HepG2 (cell line): ENCODE results near the gene GPR25. TPM values are rescaled to one million over a fixed set of nuclear protein-coding genes. Genes with fewer than 3 reads are reported as not detected.

Source experiments
- AGO2 ChIP-seq: fragments of 200-400 bp; formaldehyde crosslinking; optimal IDR thresholded peaks from 2 replicates; pipeline ENCODE3; 2017; ENCODE audit warnings: mild to moderate bottlenecking, low read depth, low read length, moderate library complexity
- ATF7 ChIP-seq, 2 experiments: fragments of 450-650 bp in 1 of 2; sonication (generic) in 1 of 2; formaldehyde crosslinking in 1 of 2; IDR thresholded peaks; 2 replicates each; pipeline versions ENCODE4 v1.4.0 to v1.6.1; 2016 to 2020; ENCODE audit warnings: antibody characterized with exemption in 1 of 2, mild to moderate bottlenecking in 1 of 2, missing genetic modification reagents in 1 of 2
- HES4 ChIP-seq: sonication (generic); formaldehyde crosslinking; IDR thresholded peaks from 2 replicates; pipeline ENCODE4 v1.9.0; 2021; ENCODE audit warnings: mild to moderate bottlenecking, missing genetic modification reagents, borderline replicate concordance
- IRX3 ChIP-seq: sonication (generic); formaldehyde crosslinking; IDR thresholded peaks from 2 replicates; pipeline ENCODE4 v1.8.1; 2023; ENCODE audit warnings: mild to moderate bottlenecking, low read depth, missing genetic modification reagents, borderline replicate concordance
- KLF6 ChIP-seq: IDR thresholded peaks from 2 replicates; pipeline ENCODE4 v1.8.0; 2016; ENCODE audit warnings: missing biosample characterization, missing genetic modification reagents
- MTF2 ChIP-seq: sonication (generic); formaldehyde crosslinking; IDR thresholded peaks from 2 replicates; pipeline ENCODE4 v1.5.0; 2020; ENCODE audit warnings: missing genetic modification reagents, borderline replicate concordance
- MYNN ChIP-seq: sonication (generic); formaldehyde crosslinking; IDR thresholded peaks from 2 replicates; pipeline ENCODE4 v1.4.0; 2020; ENCODE audit warnings: mild to moderate bottlenecking, low read depth, missing genetic modification reagents
- NFE2 ChIP-seq: sonication (generic); formaldehyde crosslinking; IDR thresholded peaks from 2 replicates; pipeline ENCODE4 v1.4.0; 2020; ENCODE audit warnings: missing genetic modification reagents
- NR1H2 ChIP-seq: sonication (generic); formaldehyde crosslinking; IDR thresholded peaks from 2 replicates; pipeline ENCODE4 v1.8.1; 2022; ENCODE audit warnings: low read depth, missing genetic modification reagents, borderline replicate concordance
- PRDM10 ChIP-seq: sonication (generic); formaldehyde crosslinking; IDR thresholded peaks from 2 replicates; pipeline ENCODE4 v1.4.0; 2020; ENCODE audit warnings: low read depth, missing genetic modification reagents
- ZEB1 ChIP-seq: IDR thresholded peaks from 2 replicates; pipeline ENCODE4 v1.6.1; 2012; ENCODE audit warnings: mild to moderate bottlenecking, low read depth, inconsistent platforms; ENCODE audit not compliant: insufficient replicate concordance
- ZFP62 ChIP-seq: sonication (generic); formaldehyde crosslinking; IDR thresholded peaks from 2 replicates; pipeline ENCODE4 v1.4.0; 2020; ENCODE audit warnings: missing genetic modification reagents
- ZGPAT ChIP-seq: IDR thresholded peaks from 2 replicates; pipeline ENCODE4 v1.6.1; 2016; ENCODE audit warnings: mild to moderate bottlenecking
- ZNF225 ChIP-seq: sonication (generic); formaldehyde crosslinking; IDR thresholded peaks from 2 replicates; pipeline ENCODE4 v1.4.0; 2020; ENCODE audit warnings: mild to moderate bottlenecking, missing genetic modification reagents
- ZNF234 ChIP-seq: sonication (generic); formaldehyde crosslinking; conservative IDR thresholded peaks from 2 replicates; pipeline ENCODE4 v1.5.1; 2020; ENCODE audit warnings: mild to moderate bottlenecking, missing genetic modification reagents
- ZNF441 ChIP-seq: sonication (generic); formaldehyde crosslinking; IDR thresholded peaks from 2 replicates; pipeline ENCODE4 v1.7.0; 2021; ENCODE audit warnings: missing genetic modification reagents, borderline replicate concordance
- ZNF558 ChIP-seq: sonication (generic); formaldehyde crosslinking; IDR thresholded peaks from 2 replicates; pipeline ENCODE4 v1.9.0; 2022; ENCODE audit warnings: mild to moderate bottlenecking, missing genetic modification reagents, borderline replicate concordance
- ZNF574 ChIP-seq: sonication (generic); formaldehyde crosslinking; IDR thresholded peaks from 2 replicates; pipeline ENCODE4 v1.4.0; 2020; ENCODE audit warnings: missing genetic modification reagents
- ZNF75D ChIP-seq: sonication (generic); formaldehyde crosslinking; IDR thresholded peaks from 2 replicates; pipeline ENCODE4 v1.8.1; 2023; ENCODE audit warnings: missing genetic modification reagents, mild to moderate bottlenecking, borderline replicate concordance
- polyA plus RNA-seq, 8 experiments: library from polyadenylated mRNA; depleted of rRNA in 3 of 8; stranded (reverse) in 7 of 8; unstranded in 1 of 8; fragments of >200 nt; fragmentation: Illumina TruSeq in 4 of 8; extraction: Trizol in 4 of 8; gene quantifications; 2 replicates each; pipeline versions ENCODE4 v1.2.1 to v1.2.3, GENCODE V29; 2011 to 2016; ENCODE audit warnings: low read depth in 4 of 8, missing spikeins in 1 of 8, mixed read lengths in 1 of 8; ENCODE audit not compliant: insufficient read depth in 1 of 8
- total RNA-seq, 5 experiments: library from RNA; depleted of rRNA; stranded (reverse); fragments of >200 nt; fragmentation: Illumina TruSeq; extraction: Trizol; gene quantifications; 2 replicates each; pipeline ENCODE4 v1.2.3, GENCODE V29; 2016; ENCODE audit warnings: low read depth in 1 of 5

Gene GPR25
- total and polyA plus RNA-seq, 2 of the 13 experiments (the other 11 are each of a cell fraction or from before 2014, with no cell fraction given) = not detected

- TF ChIP-seq ZEB1 (no peak), ZNF574 (CRISPR knock-in tag) (peak; percentile 50; the same call in 1 of the 2 replicates), ZNF558 (CRISPR knock-in tag) (0 out of 2 replicates have a peak, but pooled peaks have one; percentile 38), KLF6 (CRISPR knock-in tag) (0 out of 2 replicates have a peak, but pooled peaks have one; percentile 26), ZGPAT (CRISPR knock-in tag) (peak; percentile 56), ZNF441 (CRISPR knock-in tag) (no peak), ZNF225 (CRISPR knock-in tag) (no peak), NFE2 (CRISPR knock-in tag) (no peak), PRDM10 (CRISPR knock-in tag) (peak; percentile 100), ZFP62 (CRISPR knock-in tag) (no peak), AGO2 (peak; percentile 66), NR1H2 (CRISPR knock-in tag) (peak; percentile 40; the same call in 1 of the 2 replicates), HES4 (no peak), ZNF75D (CRISPR knock-in tag) (no peak), IRX3 (CRISPR knock-in tag) (0 out of 2 replicates have a peak, but pooled peaks have one; percentile 19), MTF2 (no peak), ATF7 (IDR thresholded peaks at IDR 0.05) (peak; percentile 70), ATF7 (CRISPR knock-in tag; IDR thresholded peaks at IDR 0.05) (no peak), MYNN (CRISPR knock-in tag) (0 out of 2 replicates have a peak, but pooled peaks have one; percentile 19), ZNF234 (CRISPR knock-in tag) (peak; percentile 52; the same call in 1 of the 2 replicates)
Observed at GRCh38 chr1:200890818-200891773, 18.3 kb downstream of the GPR25 start (continued).
